ENCODE results near the gene STXBP6.

Gene STXBP6

GRCh38 chr14:25049568-25050268, at the start of gene STXBP6:
Gene STXBP6 (minus strand): TSS chr14:25050147. CDS start chr14:24974818, 75,329 bp downstream.
- DNase-seq (ENCODE audit: low spot score): no peak
- H3K4me3 ChIP-seq: peak within 1 kb of the TSS; percentile 80
- peak within 1 kb of the TSS in 1 of 2 donors; percentile 58 for H3K27ac ChIP-seq
- TF ChIP-seq CTCF (IDR thresholded peaks at IDR 0.05): no peak

GRCh38 chr14:25097120-25097519, 47.2 kb upstream of the STXBP6 start:
- Histone ChIP-seq H3K27ac (no peak overlapping the region), H3K4me3 (no peak overlapping the region)
- no peak for DNase-seq (ENCODE audit: low spot score)
- TF ChIP-seq CTCF (IDR thresholded peaks at IDR 0.05): no peak

- H3K27ac ChIP-seq: no peak overlapping the region
- TF ChIP-seq CTCF (IDR thresholded peaks at IDR 0.05): no peak
- DNase-seq (ENCODE audit: low spot score): no peak
- no peak overlapping the region for H3K4me3 ChIP-seq
Observed at GRCh38 chr14:25095736-25096437, 45.9 kb upstream of the STXBP6 start.

GRCh38 chr14:25094171-25094907, 44.4 kb upstream of the STXBP6 start:
- Histone ChIP-seq H3K27ac (no peak overlapping the region), H3K4me3 (no peak overlapping the region)
- DNase-seq (ENCODE audit: low spot score): no peak
- TF ChIP-seq CTCF (IDR thresholded peaks at IDR 0.05): no peak

- TF ChIP-seq CTCF (IDR thresholded peaks at IDR 0.05): no peak
- no peak for DNase-seq (ENCODE audit: low spot score)
- no peak overlapping the region for H3K4me3 ChIP-seq
Observed at GRCh38 chr14:25092258-25092740, 42.4 kb upstream of the STXBP6 start.

GRCh38 chr14:25090716-25091454, 40.9 kb upstream of the STXBP6 start:
- H3K27ac ChIP-seq: peak overlapping the region in 1 of 2 donors; percentile 22
- no peak for TF ChIP-seq CTCF (IDR thresholded peaks at IDR 0.05)
- no peak for DNase-seq (ENCODE audit: low spot score)
- no peak overlapping the region for H3K4me3 ChIP-seq

More at GRCh38 chr14:25092258-25092740, 42.4 kb upstream of the STXBP6 start:
- no peak overlapping the region for H3K27ac ChIP-seq

Data from coronary artery (tissue), 2 donors.